ENCODE measurements around the gene EPS8L2.

DNA sequence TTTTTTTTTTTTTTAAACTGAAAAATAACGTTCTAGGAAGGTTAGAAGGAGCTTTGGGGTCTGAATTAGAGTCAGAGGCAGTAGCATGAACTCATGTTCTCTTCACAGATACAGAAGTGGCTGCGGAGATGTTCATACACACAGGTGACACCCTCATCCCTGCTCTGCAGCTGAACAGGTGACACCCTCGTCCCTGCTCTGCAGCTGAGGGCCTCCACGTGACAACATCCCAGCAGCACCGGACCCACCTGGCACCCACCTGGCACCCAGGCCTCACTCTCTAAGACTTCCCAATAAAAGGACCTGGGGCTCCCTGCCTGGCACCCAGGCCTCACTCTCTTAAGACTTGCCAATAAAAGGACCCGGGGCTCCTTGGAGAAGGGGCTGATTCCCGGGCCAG is 49.2 kb upstream of the EPS8L2 start:
- TF ChIP-seq, protein P1, sequence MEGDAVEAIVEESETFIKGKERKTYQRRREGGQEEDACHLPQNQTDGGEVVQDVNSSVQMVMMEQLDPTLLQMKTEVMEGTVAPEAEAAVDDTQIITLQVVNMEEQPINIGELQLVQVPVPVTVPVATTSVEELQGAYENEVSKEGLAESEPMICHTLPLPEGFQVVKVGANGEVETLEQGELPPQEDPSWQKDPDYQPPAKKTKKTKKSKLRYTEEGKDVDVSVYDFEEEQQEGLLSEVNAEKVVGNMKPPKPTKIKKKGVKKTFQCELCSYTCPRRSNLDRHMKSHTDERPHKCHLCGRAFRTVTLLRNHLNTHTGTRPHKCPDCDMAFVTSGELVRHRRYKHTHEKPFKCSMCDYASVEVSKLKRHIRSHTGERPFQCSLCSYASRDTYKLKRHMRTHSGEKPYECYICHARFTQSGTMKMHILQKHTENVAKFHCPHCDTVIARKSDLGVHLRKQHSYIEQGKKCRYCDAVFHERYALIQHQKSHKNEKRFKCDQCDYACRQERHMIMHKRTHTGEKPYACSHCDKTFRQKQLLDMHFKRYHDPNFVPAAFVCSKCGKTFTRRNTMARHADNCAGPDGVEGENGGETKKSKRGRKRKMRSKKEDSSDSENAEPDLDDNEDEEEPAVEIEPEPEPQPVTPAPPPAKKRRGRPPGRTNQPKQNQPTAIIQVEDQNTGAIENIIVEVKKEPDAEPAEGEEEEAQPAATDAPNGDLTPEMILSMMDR (IDR thresholded peaks at IDR 0.05), result no peak
- no peak for TF ChIP-seq POLR2A (IDR thresholded peaks at IDR 0.05)
